MV-4-11 (cell line): ENCODE measurements around the gene MMP1.

Experiments used
- DNase-seq: peaks from one replicate; lab custom pipeline; 2025; lab: John Stamatoyannopoulos, UW

Gene MMP1

GRCh38 chr11:102806296-102806695 lies 8.3 kb upstream of the MMP1 start:
- DNase-seq: no peak

GRCh38 chr11:102802341-102802740 lies 4.4 kb upstream of the MMP1 start:
- DNase-seq: no peak

DNA sequence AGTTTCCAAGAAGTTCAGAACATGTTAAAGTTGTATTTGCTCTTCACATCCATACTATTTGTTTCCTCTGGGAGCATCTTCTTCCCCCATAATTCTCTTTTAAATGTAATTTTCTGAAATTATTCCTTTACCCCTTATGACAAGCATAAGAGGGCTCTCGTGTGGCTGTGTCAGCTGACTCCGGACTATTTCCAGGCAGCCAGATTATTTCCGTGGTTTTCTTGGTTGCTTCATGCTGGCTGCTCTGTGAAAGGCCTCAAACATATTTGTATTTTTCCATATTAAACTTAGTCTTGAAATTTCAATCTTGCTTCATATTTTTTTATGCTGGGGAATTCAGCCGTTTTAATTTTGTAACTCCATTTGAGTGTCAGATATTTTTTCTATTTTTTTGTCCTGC lies 2.8 kb upstream of the MMP1 start:
- no peak for DNase-seq

GRCh38 chr11:102799681-102800340 lies 1.9 kb upstream of the MMP1 start:
- DNase-seq: no peak

DNA sequence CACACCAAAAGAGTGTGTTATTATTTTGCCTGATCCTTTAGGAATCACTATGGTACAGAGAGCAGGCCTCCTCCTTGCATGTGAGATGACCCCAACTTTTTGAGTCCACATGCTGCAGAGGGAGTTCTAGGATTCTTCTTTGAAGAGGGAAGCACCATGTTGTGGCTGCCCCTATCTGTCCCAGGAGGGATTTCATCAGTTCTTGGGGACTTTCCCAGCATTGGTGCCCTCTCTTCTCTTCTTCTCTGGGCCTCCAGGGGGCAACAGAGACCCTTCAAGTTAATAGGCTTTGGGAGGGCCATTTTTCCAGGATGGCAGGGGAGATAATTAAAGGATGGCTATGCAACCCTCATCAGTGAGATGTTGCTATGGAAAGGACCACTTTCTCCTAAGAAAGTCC lies 3.6 kb downstream of the MMP1 start:
- DNase-seq: peak; percentile 35

DNA sequence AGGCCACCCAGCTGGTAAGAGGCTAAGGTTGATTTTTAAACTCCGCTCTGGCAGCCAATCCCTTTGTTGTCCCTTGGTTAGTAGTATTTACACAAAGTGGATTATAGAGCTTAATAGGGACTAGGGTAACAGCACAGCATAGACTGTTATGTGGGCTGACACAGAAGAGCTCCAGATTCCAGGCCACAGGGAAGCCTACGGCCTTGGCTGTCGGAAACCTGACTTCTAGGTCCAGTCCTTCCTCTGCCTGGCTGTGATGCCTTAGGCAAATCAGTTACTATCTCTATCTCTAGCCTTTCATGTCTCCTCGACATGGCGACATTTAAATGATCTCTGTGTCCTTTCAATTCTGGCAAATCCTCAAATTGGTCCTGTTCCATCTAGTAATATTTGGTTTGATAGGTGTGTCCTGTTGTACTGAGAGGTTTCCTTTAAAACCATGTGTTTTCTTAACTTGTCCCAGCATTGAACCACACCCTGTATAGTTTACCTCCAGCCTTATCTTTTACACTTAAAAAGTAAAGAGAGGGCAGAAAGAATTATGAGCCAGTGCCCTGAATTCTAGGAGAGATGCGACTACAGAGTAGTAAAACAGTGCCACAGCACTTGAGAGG lies 4.2 kb downstream of the MMP1 start:
- DNase-seq: no peak

- DNase-seq: peak; percentile 35
Measured at GRCh38 chr11:102792604-102793003, 5.4 kb downstream of the MMP1 start.

DNA sequence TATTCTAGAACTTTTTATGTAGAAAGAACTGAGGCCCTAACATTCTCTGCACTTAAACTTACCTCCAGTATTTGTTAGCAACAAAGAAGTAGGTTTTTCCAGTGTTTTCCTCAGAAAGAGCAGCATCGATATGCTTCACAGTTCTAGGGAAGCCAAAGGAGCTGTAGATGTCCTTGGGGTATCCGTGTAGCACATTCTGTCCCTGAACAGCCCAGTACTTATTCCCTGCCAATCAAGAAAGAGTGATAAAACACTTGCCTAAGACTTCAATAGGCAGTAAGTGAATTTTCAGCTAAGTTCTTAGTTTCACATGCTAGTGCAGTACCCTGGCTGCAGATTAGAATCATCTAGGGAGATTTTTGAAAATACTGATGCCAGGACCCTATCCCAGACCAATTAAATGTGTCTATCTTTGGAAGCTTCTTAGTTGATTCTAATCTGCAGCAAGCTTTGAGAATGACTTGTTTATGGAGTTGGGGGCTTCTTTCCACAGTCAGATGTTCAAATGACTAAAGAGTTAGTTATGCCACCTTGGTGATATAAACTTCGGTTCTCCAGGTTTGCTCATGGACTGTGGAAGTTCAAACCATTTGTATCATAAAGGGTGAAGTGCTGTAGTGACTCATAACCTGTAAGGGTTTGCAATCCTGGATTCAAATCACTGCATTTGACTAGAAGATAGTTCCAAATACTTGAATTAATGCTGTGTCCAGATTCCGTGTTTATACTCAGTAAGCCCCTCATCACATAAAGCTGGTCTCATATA lies 6.5 kb downstream of the MMP1 start:
- no peak for DNase-seq

- no peak for DNase-seq
Measured at GRCh38 chr11:102788334-102788995, 9.5 kb downstream of the MMP1 start.

DNA sequence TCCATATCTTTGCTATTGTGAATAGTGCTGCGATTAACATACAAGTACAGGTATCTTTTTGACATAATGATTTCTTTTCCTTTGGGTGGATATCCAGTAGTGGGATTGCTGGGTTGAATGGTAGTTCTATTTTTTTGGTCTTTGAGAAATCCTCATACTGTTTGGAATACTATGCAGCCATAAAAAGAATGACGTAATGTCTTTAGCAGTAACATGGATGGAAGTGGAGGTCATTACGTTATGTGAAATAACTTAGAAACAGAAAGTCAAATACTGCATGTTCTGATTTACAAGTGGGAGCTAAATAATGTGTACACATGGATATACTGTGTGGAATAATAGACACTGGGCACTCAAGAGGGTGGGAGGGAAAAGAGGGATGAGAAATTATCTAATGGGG lies 13.6 kb downstream of the MMP1 start:
- DNase-seq: no peak

GRCh38 chr11:102783720-102784119 lies 14.2 kb downstream of the MMP1 start:
- no peak for DNase-seq

DNA sequence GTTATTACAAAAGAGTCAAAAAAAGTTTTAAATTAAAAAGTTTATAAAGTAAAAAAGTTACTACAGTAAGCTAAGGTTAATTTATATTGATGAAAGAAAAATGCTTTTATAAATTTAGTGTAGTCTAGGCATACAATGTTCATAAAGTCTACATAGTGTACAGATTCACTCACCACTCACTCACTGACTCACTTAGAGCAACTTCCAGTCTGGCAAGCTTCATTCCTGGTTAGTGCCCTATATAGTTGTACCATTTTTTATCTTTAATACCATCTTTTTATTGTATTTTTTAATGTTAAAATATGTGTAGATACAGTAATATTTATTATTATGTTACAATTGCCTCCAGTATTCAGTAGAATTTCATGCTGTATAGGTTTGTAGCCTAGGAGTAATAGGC lies 14.9 kb downstream of the MMP1 start:
- no peak for DNase-seq

GRCh38 chr11:102781676-102782075 lies 16.3 kb downstream of the MMP1 start:
- DNase-seq: no peak

- DNase-seq: peak; percentile 10
Measured at GRCh38 chr11:102780491-102780918, 17.5 kb downstream of the MMP1 start, which contains the start of gene MMP10. Gene MMP10, minus strand, starts transcription at chr11:102780628. Its CDS starts 37 bp downstream, at chr11:102780591.

DNA sequence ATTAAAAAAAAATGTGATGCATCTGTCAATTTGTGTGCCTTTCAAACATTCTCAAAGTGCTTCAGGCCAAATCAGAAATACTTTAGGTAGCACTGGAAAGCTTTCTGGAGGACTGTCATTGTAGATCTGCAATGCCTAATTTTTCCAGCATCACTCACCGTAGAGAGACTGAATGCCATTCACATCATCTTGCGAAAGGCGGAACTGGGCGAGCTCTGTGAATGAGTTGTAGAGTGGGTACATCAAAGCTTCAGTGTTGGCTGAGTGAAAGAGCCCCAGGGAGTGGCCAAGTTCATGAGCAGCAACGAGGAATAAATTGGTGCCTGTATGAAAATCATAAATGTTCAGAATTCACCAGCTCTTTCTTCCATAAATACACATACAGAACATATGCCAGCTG lies 21.5 kb downstream of the MMP1 start:
- DNase-seq: no peak

GRCh38 chr11:102773386-102773785 lies 24.6 kb downstream of the MMP1 start:
- DNase-seq: no peak

- no peak for DNase-seq
Measured at GRCh38 chr11:102771351-102771750, 26.6 kb downstream of the MMP1 start.

GRCh38 chr11:102770191-102770590 lies 27.8 kb downstream of the MMP1 start:
- DNase-seq: no peak

DNA sequence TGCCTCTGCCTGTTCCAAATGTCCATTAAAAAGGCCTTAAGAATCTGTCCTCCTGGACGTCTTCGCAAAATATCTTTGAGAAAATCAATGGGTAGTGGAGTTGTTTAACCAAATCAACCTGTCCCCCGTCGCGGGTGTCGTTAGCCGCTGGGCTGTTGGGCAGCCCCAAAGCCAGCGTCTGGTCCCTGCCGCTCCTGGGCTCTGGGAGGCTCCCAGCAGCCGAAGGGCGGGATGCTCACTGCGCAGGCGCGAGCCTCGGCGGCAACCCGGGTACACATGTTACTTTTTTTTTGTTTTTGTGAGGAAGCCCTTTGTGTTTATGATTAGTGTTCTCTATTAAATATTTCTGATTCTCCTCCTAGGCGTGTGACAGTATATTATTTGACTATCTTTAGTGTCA lies 30.2 kb downstream of the MMP1 start:
- DNase-seq: no peak

DNA sequence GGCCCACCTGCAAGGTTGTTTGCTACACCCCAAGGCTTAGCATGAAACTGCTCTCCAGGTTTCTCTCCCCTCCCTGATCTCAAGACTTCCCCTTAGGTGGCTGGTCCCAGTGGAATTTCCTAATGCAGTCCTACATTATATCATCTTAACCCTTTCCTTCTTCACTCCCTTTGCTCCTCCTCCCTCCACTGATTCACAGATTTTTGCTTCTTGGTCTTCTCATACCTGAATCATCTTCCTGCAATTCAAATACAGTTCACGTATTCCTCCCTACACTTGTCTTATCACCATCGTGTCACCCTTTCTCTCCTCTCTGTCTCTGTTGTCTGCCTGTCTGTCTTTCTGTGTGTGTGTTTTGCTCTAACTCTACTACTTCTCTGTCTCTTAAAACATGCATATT lies 34.5 kb downstream of the MMP1 start:
- DNase-seq: no peak

- peak; percentile 6 for DNase-seq
Measured at GRCh38 chr11:102762361-102762767, 35.6 kb downstream of the MMP1 start.

GRCh38 chr11:102761646-102762238 lies 36.2 kb downstream of the MMP1 start:
- no peak for DNase-seq
